Transverse colon (tissue), 4 donors: ENCODE measurements around the gene AKAP9. TPM values are rescaled to one million over a fixed set of nuclear protein-coding genes. Genes with fewer than 3 reads are reported as not detected.
A peak's percentile ranks its signal among the peaks of the same experiment; 100 is the strongest.
"Not testable (repeated sequence)": the region's sequence is repeated elsewhere in the genome, so short reads cannot be mapped to it uniquely, and the experiment has no call there.

Experiments
- DNase-seq: peaks from one replicate; pipeline ENCODE4 v3.0.0-alpha.2; 2019
- H3K27ac ChIP-seq, 4 donors: fragments of 200-600 bp; sonication (generic); 2 replicates each; pipeline ENCODE4 v1.5.1; 2016 to 2018; ENCODE audit warnings: inconsistent platforms in 4 of 4
- H3K27me3 ChIP-seq: fragments of 200-600 bp; sonication (generic); 2 replicates; pipeline ENCODE4 v1.5.1; 2017; ENCODE audit warnings: inconsistent platforms
- H3K36me3 ChIP-seq, 4 donors: fragments of 200-600 bp; sonication (generic); 2 replicates each; pipeline ENCODE4 v1.5.1; 2017 to 2019; ENCODE audit warnings: inconsistent platforms in 4 of 4
- H3K4me1 ChIP-seq, 4 donors: fragments of 200-600 bp; sonication (generic); 2 replicates each; pipeline ENCODE4 v1.5.1; 2017 to 2020; ENCODE audit warnings: inconsistent platforms in 4 of 4
- H3K4me3 ChIP-seq, 4 donors: fragments of 200-600 bp; sonication (generic); 1 replicate in 1 of 4; 2 replicates in 3 of 4; pipeline versions ENCODE4 v1.5.1 to v1.6.1; 2017 to 2019; ENCODE audit warnings: inconsistent platforms in 4 of 4
- H3K9me3 ChIP-seq, 2 donors: fragments of 200-600 bp; sonication (generic); 2 replicates each; pipeline ENCODE4 v1.5.1; 2017 to 2019; ENCODE audit warnings: inconsistent platforms in 2 of 2
- CTCF ChIP-seq, 5 experiments: fragments of 200-600 bp in 3 of 5; fragments of 450-650 bp in 2 of 5; sonication (generic) in 3 of 5; IDR thresholded peaks; 1 replicate in 2 of 5; 2 replicates in 3 of 5; pipeline ENCODE4 v1.5.1; 2016 to 2017; ENCODE audit warnings: antibody characterized with exemption in 5 of 5, inconsistent platforms in 3 of 5, mild to moderate bottlenecking in 2 of 5, moderate library complexity in 1 of 5
- EP300 ChIP-seq: sonication (generic); formaldehyde crosslinking; IDR thresholded peaks from one replicate; pipeline ENCODE4 v1.6.1; 2017; ENCODE audit warnings: antibody characterized with exemption, low read depth
- POLR2A ChIP-seq: fragments of 450-650 bp; IDR thresholded peaks from one replicate; pipeline ENCODE4 v1.6.1; 2016; ENCODE audit warnings: antibody characterized with exemption, mild to moderate bottlenecking, moderate library complexity
- POLR2AphosphoS5 ChIP-seq, 3 donors: sonication (generic); formaldehyde crosslinking; IDR thresholded peaks; one replicate each; pipeline ENCODE4 v1.6.1; 2016; ENCODE audit warnings: antibody characterized with exemption in 3 of 3
- WGBS, 2 donors: methylation state at CpG; one replicate each; pipeline ENCODE4 v1.1.5; 2018; ENCODE audit warnings: low coverage in 1 of 2; 5-methylcytosine and 5-hydroxymethylcytosine counted together
- in situ Hi-C, 4 donors: fragments of 200-750 bp; cut with MboI; loops; one replicate each; pipeline versions ENCODE4 v1.15.0 to v1.15.1; 2017; ENCODE audit warnings: low sequenced_read_pairs in 3 of 4, low pct_ligation_motif_present in 1 of 4, low pct_unique_long_range_greater_than_20kb in 1 of 4
- intact Hi-C: fragments of 100-400 bp; cut with DNase I; formaldehyde crosslinking; loops from one replicate; pipeline ENCODE4 v1.15.1; 2023; ENCODE audit warnings: low total_unique reads
- total RNA-seq, 4 donors: library from RNA; depleted of rRNA; stranded (reverse); fragments of >200 nt; gene quantifications; one replicate each; pipeline ENCODE4 v1.1.0, GENCODE V29; 2016

Gene AKAP9
- total RNA-seq, 4 donors from 2014 or later: 203 to 262 (median 234) TPM

- Histone ChIP-seq H3K36me3 (peaks cover 0 to 5% (median 0%) of the 10 kb centered on the region in 4 donors), H3K9me3 (no peaks in the 10 kb centered on the region), H3K4me3 (no peak overlapping the region), H3K4me1 (peaks cover 0 to 4% (median 0%) of the 10 kb centered on the region in 4 donors), H3K27ac (no peak overlapping the region), H3K27me3 (no peaks in the 10 kb centered on the region)
- intact Hi-C loops: no loop called here
- in situ Hi-C loops: no loop called here
- TF ChIP-seq POLR2AphosphoS5 (IDR thresholded peaks at IDR 0.05) (no peak), CTCF (IDR thresholded peaks at IDR 0.05) (peak in 1 of 5 experiments; percentile 17)
- DNase-seq: no peak
- 85 to 95% methylated on average over 2 to 3 of the region's 3 CpGs for WGBS, 2 donors
Measured at GRCh38 chr7:91953618-91954017, 13.0 kb downstream of the AKAP9 start.

GRCh38 chr7:91956464-91956863 lies 15.8 kb downstream of the AKAP9 start:
- H3K4me1 ChIP-seq, H3K4me3 ChIP-seq, intact Hi-C loops, in situ Hi-C loops, H3K27me3 ChIP-seq, H3K27ac ChIP-seq, H3K36me3 ChIP-seq, H3K9me3 ChIP-seq, DNase-seq: not testable (repeated sequence)
- WGBS, 2 donors: 76 to 89% methylated on average over 2 of the region's 2 CpGs

- WGBS, 2 donors: 95 to 100% methylated on average over 1 of the region's 1 CpG
- no peaks in the 10 kb centered on the region for H3K27me3 ChIP-seq
- intact Hi-C loops: no loop called here
Measured at GRCh38 chr7:91957232-91957631, 16.6 kb downstream of the AKAP9 start.

GRCh38 chr7:91957823-91958222 lies 17.2 kb downstream of the AKAP9 start:
- WGBS, 2 donors: 50 to 79% methylated on average over 1 of the region's 1 CpG
- no peaks in the 10 kb centered on the region for H3K9me3 ChIP-seq
- H3K4me1 ChIP-seq: no peaks in the 10 kb centered on the region
- in situ Hi-C loops: no loop called here
- TF ChIP-seq POLR2A (no peak), POLR2AphosphoS5 (IDR thresholded peaks at IDR 0.05) (no peak), CTCF (IDR thresholded peaks at IDR 0.05) (no peak), EP300 (no peak)
- DNase-seq: no peak
- H3K4me3 ChIP-seq: no peak overlapping the region
- no peaks in the 10 kb centered on the region for H3K27me3 ChIP-seq
- intact Hi-C loops: no loop called here
- H3K27ac ChIP-seq: no peak overlapping the region
- H3K36me3 ChIP-seq: peaks cover 0 to 5% (median 0%) of the 10 kb centered on the region in 4 donors

More at GRCh38 chr7:91957232-91957631, 16.6 kb downstream of the AKAP9 start:
- no peaks in the 10 kb centered on the region for H3K9me3 ChIP-seq
- no peak for DNase-seq
- H3K4me3 ChIP-seq: no peak overlapping the region
- in situ Hi-C loops: no loop called here
- H3K36me3 ChIP-seq: peaks cover 0 to 5% (median 0%) of the 10 kb centered on the region in 4 donors
- no peak overlapping the region for H3K27ac ChIP-seq
- H3K4me1 ChIP-seq: no peaks in the 10 kb centered on the region
- TF ChIP-seq POLR2AphosphoS5 (IDR thresholded peaks at IDR 0.05): no peak
- TF ChIP-seq POLR2A: no peak
- TF ChIP-seq CTCF (IDR thresholded peaks at IDR 0.05): no peak
- TF ChIP-seq EP300: no peak

GRCh38 chr7:91959023-91959422 lies 18.4 kb downstream of the AKAP9 start:
- TF ChIP-seq POLR2A: no peak
- TF ChIP-seq EP300: no peak
- TF ChIP-seq CTCF (IDR thresholded peaks at IDR 0.05): no peak
- TF ChIP-seq POLR2AphosphoS5 (IDR thresholded peaks at IDR 0.05): no peak
- no peak overlapping the region for H3K4me3 ChIP-seq
- no peaks in the 10 kb centered on the region for H3K4me1 ChIP-seq
- H3K9me3 ChIP-seq: no peaks in the 10 kb centered on the region
- no peak overlapping the region for H3K27ac ChIP-seq
- H3K27me3 ChIP-seq: no peaks in the 10 kb centered on the region
- intact Hi-C loops: no loop called here
- in situ Hi-C loops: no loop called here
- H3K36me3 ChIP-seq: peaks cover 0 to 5% (median 0%) of the 10 kb centered on the region in 4 donors
- DNase-seq: no peak
- 46 to 82% methylated on average over 4 to 5 of the region's 5 CpGs for WGBS, 2 donors
